T-cell (primary cell): ENCODE measurements around the gene PLA2G3. TPM values are rescaled to one million over a fixed set of nuclear protein-coding genes. Genes with fewer than 3 reads are reported as not detected.

ENCODE experiments used
- ATAC-seq, 4 experiments: fragments of 200-7000 bp in 3 of 4; fragments of 150-1000 bp in 1 of 4; cut with Tn5 transposase; replicated peaks in 1 of 4; 1 replicate in 3 of 4; 2 replicates in 1 of 4; pipeline ENCODE4 v1.10.0; 2021; ENCODE audit warnings: moderate library complexity in 3 of 4, mild to moderate bottlenecking in 2 of 4, moderate number of reproducible peaks in 1 of 4
- CTCF ChIA-PET, 2 donors: fragments of 300-600 bp; sonication (Branson Sonifier 250); formaldehyde crosslinking; loops; one replicate each; lab custom pipeline; 2022; ENCODE audit warnings: antibody characterized with exemption in 2 of 2; lab: Charles Lee
- POLR2A ChIA-PET, 2 donors: fragments of 300-600 bp; sonication (Branson Sonifier 250); formaldehyde crosslinking; loops; one replicate each; lab custom pipeline; 2022; ENCODE audit warnings: antibody characterized with exemption in 2 of 2; lab: Charles Lee
- DNase-seq, 35 experiments: peaks; one replicate each; pipeline versions ENCODE4 v3.0.0 to v3.0.0-alpha.2; 2013 to 2023
- H3K27ac ChIP-seq: one replicate; pipeline ENCODE4 v1.5.1; 2013; ENCODE audit warnings: low read length
- H3K27me3 ChIP-seq, 2 experiments: replicated peaks in 1 of 2; 1 replicate in 1 of 2; 2 replicates in 1 of 2; pipeline versions ENCODE4 v1.6.1 to v1.7.0; 2013; ENCODE audit warnings: low read length in 1 of 2, mixed read lengths in 1 of 2; ENCODE audit not compliant: control insufficient read depth in 2 of 2, insufficient read depth in 2 of 2; ENCODE audit errors: extremely low read depth in 1 of 2
- H3K36me3 ChIP-seq, 2 donors: 1 replicate in 1 of 2; 2 replicates in 1 of 2; pipeline versions ENCODE4 v1.6.1 to v1.7.0; 2013; ENCODE audit warnings: low read length in 1 of 2; ENCODE audit not compliant: control insufficient read depth in 2 of 2, insufficient read depth in 1 of 2; ENCODE audit errors: extremely low read depth in 1 of 2
- H3K4me1 ChIP-seq, 2 experiments: 1 replicate in 1 of 2; 2 replicates in 1 of 2; pipeline versions ENCODE4 v1.6.1 to v1.7.0; 2013; ENCODE audit warnings: low read length in 2 of 2, mixed read lengths in 1 of 2; ENCODE audit not compliant: insufficient read depth in 2 of 2, control insufficient read depth in 1 of 2; ENCODE audit errors: extremely low read depth in 1 of 2
- H3K4me3 ChIP-seq, 2 donors: 1 replicate in 1 of 2; 2 replicates in 1 of 2; pipeline versions ENCODE4 v1.5.1 to v1.7.0; 2013; ENCODE audit warnings: mild to moderate bottlenecking in 2 of 2, low read length in 1 of 2, moderate library complexity in 1 of 2; ENCODE audit not compliant: control insufficient read depth in 1 of 2; ENCODE audit errors: extremely low read depth in 1 of 2
- H3K9me3 ChIP-seq: 2 replicates; pipeline ENCODE4 v1.7.0; 2013
- H3K27ac Mint-ChIP-seq, 2 donors: one replicate each; pipeline ENCODE4 v1.8.0; 2020 to 2021; ENCODE audit warnings: mild to moderate bottlenecking in 2 of 2, mixed read lengths in 2 of 2
- H3K27me3 Mint-ChIP-seq, 2 donors: one replicate each; pipeline ENCODE4 v1.8.0; 2021 to 2022; ENCODE audit warnings: mixed read lengths in 2 of 2
- H3K36me3 Mint-ChIP-seq: one replicate; pipeline ENCODE4 v1.8.0; 2021; ENCODE audit warnings: mixed read lengths
- H3K4me1 Mint-ChIP-seq, 3 donors: one replicate each; pipeline ENCODE4 v1.8.0; 2020 to 2022; ENCODE audit warnings: mixed read lengths in 3 of 3, mild to moderate bottlenecking in 1 of 3
- H3K4me3 Mint-ChIP-seq, 3 donors: one replicate each; pipeline ENCODE4 v1.8.0; 2020 to 2022; ENCODE audit warnings: mild to moderate bottlenecking in 3 of 3, mixed read lengths in 3 of 3, moderate library complexity in 3 of 3
- H3K9me3 Mint-ChIP-seq, 3 donors: one replicate each; pipeline ENCODE4 v1.8.0; 2020 to 2022; ENCODE audit warnings: mixed read lengths in 3 of 3
- WGBS: methylation state at CpG from one replicate; pipeline ENCODE4 v1.1.5; 2013; ENCODE audit warnings: missing lambda C conversion rate; ENCODE audit not compliant: insufficient coverage; 5-methylcytosine and 5-hydroxymethylcytosine counted together
- total RNA-seq, 35 experiments: library from RNA in 6 of 35; stranded (reverse) in 6 of 35; fragments of 120-200 nt in 1 of 35; gene quantifications; one replicate each; pipeline versions ENCODE4 v1.2.1 to v1.2.4 and lab custom pipeline; 2013 to 2026

The PLA2G3 gene
- total RNA-seq, 5 donors from 2014 or later (not counting 1 experiment from before 2014, with no cell fraction given): not detected

- CTCF ChIA-PET: interaction anchor here in 1 of 2 donors (0.7 to 1.1 kb wide), 3 partner anchors 36 to 127 kb away, joined by 3 read pairs; no protein-coding TSS in a partner anchor
- Histone ChIP-seq H3K27me3 (no peaks in the 10 kb centered on the region), H3K36me3 (peaks cover 7 to 10% of the 10 kb centered on the region in 2 donors), H3K4me3 (no peak overlapping the region), H3K4me1 (peaks cover 7 to 21% of the 10 kb centered on the region in 2 experiments), H3K27ac (peak overlapping the region; percentile 6), H3K9me3 (no peaks in the 10 kb centered on the region)
- peak overlapping the region; percentile 62 to 100 (median 96) for H3K4me3 Mint-ChIP-seq
- peak overlapping the region; percentile 78 to 100 for H3K27ac Mint-ChIP-seq
- H3K27me3 Mint-ChIP-seq: no peaks in the 10 kb centered on the region
- no peak for DNase-seq
- ATAC-seq: no peak
- no peaks in the 10 kb centered on the region for H3K9me3 Mint-ChIP-seq
- peaks cover 10% of the 10 kb centered on the region for H3K36me3 Mint-ChIP-seq
- POLR2A ChIA-PET: interaction anchor here (0.6 to 0.7 kb wide), 2 partner anchors 113 to 849 kb away, joined by 7 to 10 read pairs; no protein-coding TSS in a partner anchor
- peaks cover 42 to 56% (median 49%) of the 10 kb centered on the region in 3 donors for H3K4me1 Mint-ChIP-seq
- WGBS: no CpG with 5 or more reads among the region's 5 CpGs
Observed at GRCh38 chr22:31162015-31162765, 21.9 kb upstream of the PLA2G3 start.

DNA sequence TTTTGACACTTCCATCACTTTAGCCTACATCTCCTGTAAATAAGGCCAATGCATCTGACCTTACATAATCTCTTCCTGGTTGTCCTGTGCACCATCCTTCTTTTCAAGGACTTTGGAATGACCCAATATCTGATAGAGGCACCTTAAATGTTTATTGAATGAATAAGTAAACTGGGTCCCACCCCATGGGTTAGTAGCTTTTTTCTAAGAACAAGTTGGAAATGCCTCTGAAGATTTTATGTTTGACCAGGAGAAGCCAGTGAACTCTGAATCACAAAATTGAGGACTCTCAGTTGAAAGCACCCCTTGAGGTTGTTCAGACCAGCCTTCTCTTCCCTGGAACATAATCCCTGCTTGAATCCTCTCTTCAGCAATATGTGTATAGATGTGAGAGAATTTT, 21.1 kb upstream of the PLA2G3 start:
- H3K4me1 Mint-ChIP-seq: peaks cover 37 to 51% (median 44%) of the 10 kb centered on the region in 3 donors
- peaks cover 7 to 21% of the 10 kb centered on the region in 2 experiments for H3K4me1 ChIP-seq
- peak overlapping the region; percentile 96 to 100 (median 100) for H3K4me3 Mint-ChIP-seq
- peak overlapping the region; percentile 14 for H3K27ac ChIP-seq
- no peaks in the 10 kb centered on the region for H3K27me3 ChIP-seq
- H3K27ac Mint-ChIP-seq: peak overlapping the region; percentile 28 to 100
- H3K9me3 Mint-ChIP-seq: no peaks in the 10 kb centered on the region
- DNase-seq: no peak
- H3K27me3 Mint-ChIP-seq: no peaks in the 10 kb centered on the region
- POLR2A ChIA-PET: interaction anchor here (0.6 kb wide), 2 partner anchors 57 to 63 kb away, joined by 3 to 5 read pairs; no protein-coding TSS in a partner anchor
- H3K9me3 ChIP-seq: no peaks in the 10 kb centered on the region
- peaks cover 7 to 10% of the 10 kb centered on the region in 2 donors for H3K36me3 ChIP-seq
- CTCF ChIA-PET: interaction anchor here (0.6 to 1.1 kb wide), 5 partner anchors 19 to 241 kb away, joined by 3 to 6 read pairs (median 3); no protein-coding TSS in a partner anchor
- peaks cover 10% of the 10 kb centered on the region for H3K36me3 Mint-ChIP-seq
- no peak for ATAC-seq
- H3K4me3 ChIP-seq: no peak overlapping the region

GRCh38 chr22:31160328-31160978, 20.1 kb upstream of the PLA2G3 start:
- Histone ChIP-seq H3K27ac (peak overlapping the region; percentile 79), H3K9me3 (no peaks in the 10 kb centered on the region), H3K4me3 (peak overlapping the region; percentile 64 to 85), H3K36me3 (peaks cover 5 to 8% of the 10 kb centered on the region in 2 donors), H3K27me3 (no peaks in the 10 kb centered on the region), H3K4me1 (peaks cover 7 to 21% of the 10 kb centered on the region in 2 experiments)
- H3K9me3 Mint-ChIP-seq: no peaks in the 10 kb centered on the region
- H3K27me3 Mint-ChIP-seq: no peaks in the 10 kb centered on the region
- DNase-seq: peak in 11 of 35 experiments; percentile 1 to 37 (median 10)
- CTCF ChIA-PET: interaction anchor here (0.6 to 1.7 kb wide), 5 partner anchors 20 to 240 kb away, joined by 3 to 7 read pairs (median 4); partner anchors contain the start of gene SELENOM (in 1 of the 2)
- WGBS: 4% methylated on average over 31 of the region's 32 CpGs
- peaks cover 32 to 45% (median 40%) of the 10 kb centered on the region in 3 donors for H3K4me1 Mint-ChIP-seq
- peak overlapping the region; percentile 99 to 100 for H3K27ac Mint-ChIP-seq
- peaks cover 4% of the 10 kb centered on the region for H3K36me3 Mint-ChIP-seq
- peak overlapping the region; percentile 96 to 100 (median 100) for H3K4me3 Mint-ChIP-seq
- peak; percentile 23 to 49 (median 34) for ATAC-seq
- POLR2A ChIA-PET: interaction anchor here in 1 of 2 donors (0.5 to 0.6 kb wide), 2 partner anchors 58 to 185 kb away, joined by 3 to 4 read pairs; no protein-coding TSS in a partner anchor

DNA sequence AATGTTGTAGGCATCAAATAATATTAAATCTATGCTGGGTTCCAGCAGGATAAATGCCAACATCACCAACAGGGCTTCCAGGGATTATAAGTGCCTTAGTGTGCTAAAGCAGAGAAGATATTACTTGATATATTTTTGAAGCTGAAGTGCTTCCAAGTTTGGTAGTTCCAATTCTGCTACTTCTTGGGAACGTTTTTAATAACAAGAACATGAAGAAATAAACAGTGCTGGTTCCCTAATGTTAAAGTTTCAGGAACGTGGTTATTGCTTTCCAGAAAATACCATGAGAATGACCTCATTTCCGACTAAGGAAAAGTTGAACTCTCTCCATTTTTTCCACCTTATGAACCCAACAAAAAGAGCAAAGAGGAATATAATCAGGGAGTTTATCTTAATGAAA, 15.1 kb upstream of the PLA2G3 start:
- Histone ChIP-seq H3K4me1 (peaks cover 0 to 6% of the 10 kb centered on the region in 2 experiments), H3K27me3 (peaks cover 0 to 8% of the 10 kb centered on the region in 2 experiments), H3K27ac (no peak overlapping the region), H3K4me3 (no peak overlapping the region), H3K36me3 (no peaks in the 10 kb centered on the region), H3K9me3 (no peaks in the 10 kb centered on the region)
- H3K36me3 Mint-ChIP-seq: no peaks in the 10 kb centered on the region
- ChIA-PET CTCF (interaction anchor here in 1 of 2 donors (0.5 kb wide), 1 partner anchor 9 kb away, joined by 4 read pairs; no protein-coding TSS in a partner anchor), POLR2A (interaction anchor here in 1 of 2 donors (0.5 kb wide), 1 partner anchor 452 kb away, joined by 3 read pairs; no protein-coding TSS in a partner anchor)
- no peak overlapping the region for H3K27ac Mint-ChIP-seq
- no peak for DNase-seq
- no peak for ATAC-seq
- H3K27me3 Mint-ChIP-seq: peaks cover 0 to 5% of the 10 kb centered on the region in 2 donors
- no peak overlapping the region for H3K4me3 Mint-ChIP-seq
- no CpG with 5 or more reads among the region's 3 CpGs for WGBS
- H3K4me1 Mint-ChIP-seq: peaks cover 5 to 13% (median 8%) of the 10 kb centered on the region in 3 donors
- H3K9me3 Mint-ChIP-seq: no peaks in the 10 kb centered on the region

DNA sequence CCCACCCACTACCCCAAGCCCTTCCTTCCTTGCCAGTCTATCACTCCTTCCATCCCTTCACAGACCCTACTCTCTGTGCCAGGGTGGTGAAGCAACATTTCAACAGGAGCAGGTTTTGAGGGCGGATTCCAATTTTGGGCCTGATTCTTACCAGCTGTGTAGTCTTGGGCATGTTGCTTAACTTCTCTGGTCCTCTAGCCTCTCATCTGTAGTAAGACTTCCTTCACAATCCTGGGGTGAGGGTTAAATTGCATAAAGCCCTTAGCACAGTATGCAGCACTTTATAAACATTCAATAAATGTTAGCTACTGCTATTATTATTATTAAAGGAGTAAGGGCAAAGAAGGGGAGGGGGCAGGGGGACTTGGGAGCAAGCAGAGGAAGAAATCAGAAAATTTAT, 14.7 kb upstream of the PLA2G3 start:
- POLR2A ChIA-PET: no interaction called here

DNA sequence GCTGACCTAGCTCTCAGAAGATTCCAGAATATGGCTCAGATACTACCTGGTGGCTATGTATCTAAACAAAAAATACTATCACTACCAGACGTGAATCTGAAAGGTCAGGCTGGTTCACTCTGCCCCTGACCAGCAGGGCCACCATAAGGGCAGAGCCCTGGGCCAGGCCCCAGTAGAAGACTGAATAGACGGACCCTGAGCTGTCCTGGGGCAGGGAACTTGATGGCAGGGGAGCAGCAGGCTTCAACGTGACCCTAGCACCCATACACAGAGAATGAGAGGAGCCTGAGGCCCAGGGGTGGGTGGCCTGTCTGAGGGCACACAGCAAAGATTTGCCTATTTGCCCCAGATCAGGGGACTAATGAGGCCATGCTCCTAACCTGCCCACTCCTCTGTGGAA, 13.0 kb upstream of the PLA2G3 start:
- no peaks in the 10 kb centered on the region for H3K36me3 Mint-ChIP-seq
- CTCF ChIA-PET: interaction anchor here in 1 of 2 donors (0.7 kb wide), 1 partner anchor 1064 kb away, joined by 4 read pairs; no protein-coding TSS in a partner anchor
- H3K27me3 Mint-ChIP-seq: peaks cover 8 to 9% of the 10 kb centered on the region in 2 donors
- Histone ChIP-seq H3K27me3 (peaks cover 0 to 12% of the 10 kb centered on the region in 2 experiments), H3K27ac (no peak overlapping the region), H3K4me1 (no peaks in the 10 kb centered on the region), H3K9me3 (no peaks in the 10 kb centered on the region), H3K36me3 (no peaks in the 10 kb centered on the region), H3K4me3 (no peak overlapping the region)
- H3K4me3 Mint-ChIP-seq: no peak overlapping the region
- no CpG with 5 or more reads among the region's 3 CpGs for WGBS
- H3K4me1 Mint-ChIP-seq: no peaks in the 10 kb centered on the region
- POLR2A ChIA-PET: no interaction called here
- DNase-seq: no peak
- no peak overlapping the region for H3K27ac Mint-ChIP-seq
- H3K9me3 Mint-ChIP-seq: no peaks in the 10 kb centered on the region
- ATAC-seq: no peak

More for the DNA sequence above, 14.7 kb upstream of the PLA2G3 start:
- H3K4me3 Mint-ChIP-seq: no peak overlapping the region
- Histone ChIP-seq H3K27ac (no peak overlapping the region), H3K27me3 (peaks cover 0 to 8% of the 10 kb centered on the region in 2 experiments), H3K4me1 (peaks cover 0 to 4% of the 10 kb centered on the region in 2 experiments), H3K9me3 (no peaks in the 10 kb centered on the region), H3K4me3 (no peak overlapping the region), H3K36me3 (no peaks in the 10 kb centered on the region)
- no peaks in the 10 kb centered on the region for H3K36me3 Mint-ChIP-seq
- peaks cover 2 to 7% of the 10 kb centered on the region in 2 donors for H3K27me3 Mint-ChIP-seq
- DNase-seq (no peak), ATAC-seq (no peak)
- no CpG with 5 or more reads among the region's 1 CpG for WGBS
- H3K9me3 Mint-ChIP-seq: no peaks in the 10 kb centered on the region
- CTCF ChIA-PET: no interaction called here
- no peak overlapping the region for H3K27ac Mint-ChIP-seq
- H3K4me1 Mint-ChIP-seq: peaks cover 4 to 9% (median 7%) of the 10 kb centered on the region in 3 donors
